ENCODE results near the gene SAV1.
"Not testable (repeated sequence)": the region's sequence is repeated elsewhere in the genome, so short reads cannot be mapped to it uniquely, and the experiment has no call there.

Gene SAV1

DNA sequence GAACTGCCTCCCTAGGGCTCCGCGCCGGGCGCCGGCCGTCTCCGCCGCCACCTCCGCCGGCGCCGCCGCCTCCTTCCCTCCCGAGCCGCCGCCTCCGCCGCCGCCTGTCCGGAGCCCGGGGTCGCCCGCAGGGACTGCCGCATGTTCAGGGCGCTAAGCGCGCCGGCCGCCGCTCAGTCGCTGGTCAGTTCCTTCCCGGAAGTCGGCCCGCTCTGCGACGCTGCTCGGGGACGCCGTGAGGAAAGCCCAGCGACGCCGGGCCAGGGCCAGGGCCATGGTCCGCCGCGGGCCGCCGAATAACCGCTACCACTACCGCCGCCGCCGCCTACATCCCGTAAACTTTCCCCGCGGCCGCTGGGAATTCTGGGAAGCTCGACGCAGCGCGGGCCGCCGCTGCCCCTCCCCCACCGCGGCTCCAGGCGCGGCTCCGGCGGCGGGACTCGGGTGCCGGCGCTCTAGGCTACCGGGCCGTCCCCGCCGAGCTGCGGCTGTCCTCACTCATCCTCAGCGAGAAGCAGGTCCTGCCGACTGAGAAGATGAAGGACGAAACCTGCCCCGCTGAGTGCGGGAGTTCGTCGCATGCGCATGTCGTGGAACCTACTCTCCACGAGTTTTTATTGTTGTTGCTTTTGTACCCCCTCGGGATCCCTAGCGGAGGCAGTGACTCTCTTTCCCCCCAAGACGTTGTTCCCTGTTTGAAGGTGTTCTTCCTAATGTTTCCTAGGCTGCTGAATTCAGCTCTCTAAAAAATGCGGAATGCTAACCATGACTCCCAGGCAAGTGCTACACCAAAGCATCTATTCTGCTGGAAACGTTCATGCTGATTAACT is at the start of gene SAV1:
TSS of gene SAV1 (minus strand) at position 311 of the 830 bp plus-strand sequence. CDS start 339 bp downstream, outside the sequence.
- DNase-seq: peak; percentile 83

- no peak for DNase-seq
Measured at GRCh38 chr14:50717811-50718210, 49.7 kb upstream of the SAV1 start.

GRCh38 chr14:50714450-50715073 is 46.5 kb upstream of the SAV1 start:
- DNase-seq: no peak

GRCh38 chr14:50711043-50711442 is 42.9 kb upstream of the SAV1 start:
- DNase-seq: no peak

- no peak for DNase-seq
Measured at GRCh38 chr14:50705026-50705593, 37.0 kb upstream of the SAV1 start.

DNA sequence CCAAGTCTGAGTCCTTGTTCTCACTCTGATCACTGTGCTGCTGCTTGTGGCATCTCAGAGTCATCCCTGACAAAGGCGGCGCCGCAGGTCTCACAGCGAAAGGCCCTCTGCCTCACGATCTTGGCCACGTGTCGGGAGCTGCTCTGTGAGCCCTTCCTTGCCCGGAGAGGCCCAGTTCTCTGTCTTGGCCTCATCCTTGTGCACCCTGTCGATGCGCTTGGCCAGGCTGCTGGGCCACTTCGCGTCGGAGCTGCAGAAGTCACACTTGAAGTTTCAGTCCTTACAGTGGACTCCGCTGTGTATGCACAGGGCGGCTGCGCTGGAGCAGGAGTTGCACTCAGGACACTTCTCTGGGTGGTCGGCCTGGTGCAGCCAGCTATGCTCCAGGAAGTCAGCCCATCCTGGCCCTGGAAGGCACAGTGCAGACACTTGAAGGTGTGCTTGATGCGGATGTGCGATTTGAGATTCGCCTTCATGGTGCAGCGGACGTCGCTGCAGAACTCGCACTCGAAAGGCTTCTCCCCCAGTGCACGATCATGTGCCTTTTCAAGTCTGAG is 36.4 kb upstream of the SAV1 start:
- DNase-seq: no peak

DNA sequence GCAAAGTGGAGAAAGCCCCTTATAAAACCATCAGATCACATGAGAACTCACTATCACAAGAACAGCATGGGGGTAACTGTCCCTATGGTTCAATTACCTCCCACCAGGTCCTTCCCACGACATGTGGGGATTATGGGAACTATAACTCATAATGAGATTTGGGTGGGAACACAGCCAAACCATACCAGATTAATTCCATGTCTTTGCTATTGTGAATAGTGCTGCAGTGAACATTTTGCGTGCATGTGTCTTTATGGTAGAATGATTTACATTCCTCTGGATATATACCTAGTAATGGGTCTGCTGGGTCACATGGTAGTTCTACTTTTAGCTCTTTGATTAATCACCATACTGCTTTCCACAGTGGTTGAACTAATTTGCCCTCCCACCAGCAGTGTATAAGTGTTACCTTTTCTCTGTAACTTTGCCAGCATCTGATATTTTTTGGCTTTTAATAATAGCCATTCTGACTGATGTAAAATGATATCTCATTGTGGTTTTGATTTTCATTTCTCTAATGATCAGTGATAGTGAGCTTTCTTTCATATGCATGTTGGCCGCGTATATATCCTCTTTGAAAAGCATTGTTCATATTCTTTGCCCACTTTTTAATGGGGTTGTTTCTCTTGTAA is 29.7 kb upstream of the SAV1 start:
- DNase-seq: no peak

DNA sequence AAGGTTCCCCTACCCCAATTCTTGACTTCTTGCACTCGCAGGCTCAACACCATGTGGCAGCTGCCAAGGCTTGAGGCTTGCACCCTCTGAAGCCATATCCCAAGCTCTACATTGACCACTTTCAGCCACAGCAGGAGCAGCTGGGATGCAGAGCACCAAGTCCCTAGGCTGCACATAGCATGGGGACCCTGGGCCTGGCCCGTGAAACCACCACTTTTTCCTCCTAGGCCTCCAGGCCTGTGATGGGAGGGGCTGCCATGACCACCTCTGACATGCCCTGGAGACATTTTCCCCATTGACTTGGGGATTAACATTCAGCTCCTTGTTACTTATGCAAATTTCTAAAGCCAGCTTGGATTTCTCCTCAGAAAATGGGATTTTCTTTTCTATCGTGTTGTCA is 26.2 kb upstream of the SAV1 start:
- not testable (repeated sequence) for DNase-seq

- DNase-seq: no peak
Measured at GRCh38 chr14:50688875-50689274, 20.8 kb upstream of the SAV1 start.

DNA sequence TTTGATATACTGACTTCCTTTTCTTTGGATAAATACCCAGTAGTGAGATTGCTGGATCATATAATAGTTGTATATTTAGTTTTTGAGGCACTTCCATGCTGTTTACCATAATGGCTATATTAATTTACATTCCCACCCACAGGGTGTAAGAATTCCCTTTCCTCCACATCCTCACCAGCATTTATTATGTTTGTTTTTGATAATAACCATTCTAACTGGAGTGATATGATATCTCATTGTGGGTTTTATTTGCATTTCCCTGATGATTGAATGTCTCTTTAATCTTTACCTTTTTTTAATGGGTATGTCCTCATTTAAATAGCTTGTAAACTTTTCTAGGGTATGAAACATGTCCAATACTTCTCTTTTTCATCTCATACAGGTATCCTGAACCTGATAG is 11.6 kb upstream of the SAV1 start:
- no peak for DNase-seq

DNA sequence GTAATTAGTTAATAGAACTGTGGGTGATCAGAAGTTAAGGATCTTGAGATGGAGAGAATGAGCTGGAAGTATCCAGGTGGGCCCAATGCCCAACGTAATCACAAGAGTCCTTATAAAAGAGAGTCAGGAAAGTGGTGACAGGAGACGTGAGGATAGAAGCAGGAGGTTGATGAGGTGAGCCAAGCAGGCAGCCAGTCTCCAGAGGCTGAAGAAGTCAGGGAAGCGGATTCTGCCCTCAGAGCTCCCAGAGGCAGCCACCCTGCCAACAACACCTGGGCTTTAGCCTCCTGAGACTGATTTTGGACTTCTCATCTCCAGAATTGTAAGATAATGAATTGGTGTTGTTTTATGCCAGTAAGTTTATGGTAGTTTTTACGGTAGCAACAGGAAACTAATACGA is 10.1 kb upstream of the SAV1 start:
- no peak for DNase-seq

DNA sequence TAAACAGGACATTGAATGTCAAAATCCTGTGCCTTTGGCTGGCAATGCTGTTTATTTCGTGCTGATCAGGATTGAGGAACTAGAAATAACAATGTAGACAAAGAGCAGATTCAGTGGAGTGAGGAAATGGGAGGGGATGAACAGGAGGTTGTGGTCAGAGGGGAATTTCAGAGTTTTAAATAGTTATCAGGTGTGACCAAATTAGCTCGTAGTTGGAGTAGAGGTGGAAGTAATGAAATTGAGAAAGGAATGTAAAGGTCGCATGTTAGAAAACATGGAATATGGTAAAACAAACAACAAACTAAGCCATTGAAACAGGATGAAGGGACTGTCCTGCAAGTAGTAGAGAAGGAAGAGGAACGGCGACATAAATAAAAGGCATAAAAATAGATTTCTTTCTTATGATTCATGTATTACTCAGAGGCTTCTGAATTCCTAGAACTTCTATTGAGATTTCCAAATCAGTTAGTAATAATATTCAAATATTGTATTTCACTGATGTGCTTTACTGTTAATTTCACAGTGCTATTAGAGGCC is 9.5 kb upstream of the SAV1 start:
- no peak for DNase-seq

- DNase-seq: no peak
Measured at GRCh38 chr14:50676814-50677516, 8.9 kb upstream of the SAV1 start.

DNA sequence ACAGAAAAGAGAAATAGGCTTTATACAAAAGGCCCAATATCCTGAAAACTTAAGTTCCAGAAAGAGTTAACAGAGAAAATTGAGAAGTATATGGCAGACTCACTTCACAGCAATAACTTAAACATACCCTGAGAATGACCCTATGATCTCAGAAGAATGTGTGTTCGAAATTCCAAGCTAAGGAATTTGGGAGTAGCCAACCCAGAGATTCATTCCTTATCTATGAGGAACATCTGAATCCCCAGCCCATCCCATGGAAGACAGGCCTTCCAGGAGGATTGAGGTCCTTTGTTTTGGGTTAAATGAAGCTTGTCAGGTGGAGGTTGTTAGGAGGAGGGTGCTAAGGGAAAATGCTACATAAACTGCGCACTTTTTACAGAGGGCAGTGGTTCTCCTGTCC is 7.5 kb upstream of the SAV1 start:
- no peak for DNase-seq

DNA sequence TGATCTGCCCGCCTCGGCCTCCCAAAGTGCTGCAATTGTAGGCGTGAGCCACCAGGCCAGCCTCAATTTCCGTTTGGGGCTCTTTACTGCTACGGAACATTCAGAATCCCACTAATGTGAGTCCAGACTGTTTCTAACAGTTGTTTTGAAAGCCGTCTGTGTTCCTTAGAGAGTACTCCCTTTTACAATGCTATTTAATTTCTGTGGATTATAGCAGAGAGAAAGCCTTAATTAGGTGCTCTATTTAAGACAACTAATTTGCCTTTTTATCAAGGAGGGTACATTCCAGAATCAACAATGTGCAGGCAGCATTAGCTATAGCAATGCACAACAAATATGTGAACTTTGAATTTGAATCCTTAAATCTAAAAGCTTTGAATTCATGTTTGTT is 2.8 kb upstream of the SAV1 start:
- DNase-seq: no peak

DNA sequence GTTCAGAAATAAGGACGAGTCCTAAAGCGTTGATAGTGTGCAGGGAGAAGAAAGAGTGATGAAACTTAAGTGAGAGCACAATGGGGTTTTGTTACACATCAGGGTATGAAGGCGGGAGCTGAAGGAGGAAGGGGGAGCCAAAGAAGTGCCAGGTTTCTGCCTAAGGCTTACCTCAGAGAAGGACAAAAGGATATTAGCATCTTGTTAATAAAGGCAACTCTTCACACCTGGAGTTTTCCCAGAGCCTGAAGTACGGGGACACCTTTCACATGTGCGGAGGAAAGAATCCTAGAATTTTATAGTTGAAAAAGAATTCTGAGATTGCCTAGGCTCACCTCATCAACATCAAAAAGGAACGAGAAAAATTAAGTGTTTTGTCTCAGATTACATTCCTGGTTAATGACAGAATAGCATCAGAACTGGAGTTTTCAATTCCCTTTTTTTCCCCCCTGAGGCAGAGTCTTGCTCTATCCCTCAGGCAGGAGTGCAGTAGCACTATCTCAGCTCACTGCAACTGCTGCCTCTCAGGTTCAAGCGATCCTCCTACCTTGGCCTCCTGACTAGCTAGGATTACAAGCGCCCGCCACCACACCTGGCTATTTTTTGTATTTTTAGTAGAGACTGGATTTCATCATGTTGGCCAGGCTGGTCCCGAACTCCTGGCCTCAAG is 2.2 kb upstream of the SAV1 start:
- DNase-seq: no peak

GRCh38 chr14:50669441-50669986 is 1.4 kb upstream of the SAV1 start:
- DNase-seq: no peak

DNA sequence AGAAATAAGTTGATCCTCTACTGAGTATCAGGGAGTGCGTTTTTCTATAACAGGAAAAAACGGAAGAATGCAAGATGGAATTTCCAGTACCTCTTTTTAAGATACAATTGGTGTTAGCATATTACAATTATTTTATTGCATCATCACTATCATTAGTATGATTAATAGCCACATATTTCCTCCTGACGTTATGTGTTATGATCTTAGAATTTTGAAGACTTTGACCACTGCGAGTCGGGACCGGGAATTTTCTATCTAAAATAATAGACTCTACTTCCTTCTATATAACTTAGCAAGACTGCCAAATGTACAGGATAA is 679 bp upstream of the SAV1 start:
- no peak for DNase-seq

DNA sequence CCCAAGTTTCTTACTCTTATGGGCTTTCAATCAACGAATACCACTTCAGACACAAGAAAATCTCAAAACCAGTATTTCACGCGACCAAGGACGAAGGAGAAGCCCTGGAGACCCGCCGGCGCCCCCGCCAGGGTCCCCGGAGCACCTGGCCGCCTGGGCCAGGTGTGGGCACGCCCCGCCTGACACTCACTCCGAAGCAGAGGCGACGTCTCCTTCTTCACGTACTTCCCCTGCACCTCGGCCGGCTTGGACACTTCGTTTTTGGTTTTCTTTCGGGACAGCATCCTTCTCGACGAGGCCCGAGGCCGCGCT is 466 bp downstream of the SAV1 start:
- DNase-seq: no peak

DNA sequence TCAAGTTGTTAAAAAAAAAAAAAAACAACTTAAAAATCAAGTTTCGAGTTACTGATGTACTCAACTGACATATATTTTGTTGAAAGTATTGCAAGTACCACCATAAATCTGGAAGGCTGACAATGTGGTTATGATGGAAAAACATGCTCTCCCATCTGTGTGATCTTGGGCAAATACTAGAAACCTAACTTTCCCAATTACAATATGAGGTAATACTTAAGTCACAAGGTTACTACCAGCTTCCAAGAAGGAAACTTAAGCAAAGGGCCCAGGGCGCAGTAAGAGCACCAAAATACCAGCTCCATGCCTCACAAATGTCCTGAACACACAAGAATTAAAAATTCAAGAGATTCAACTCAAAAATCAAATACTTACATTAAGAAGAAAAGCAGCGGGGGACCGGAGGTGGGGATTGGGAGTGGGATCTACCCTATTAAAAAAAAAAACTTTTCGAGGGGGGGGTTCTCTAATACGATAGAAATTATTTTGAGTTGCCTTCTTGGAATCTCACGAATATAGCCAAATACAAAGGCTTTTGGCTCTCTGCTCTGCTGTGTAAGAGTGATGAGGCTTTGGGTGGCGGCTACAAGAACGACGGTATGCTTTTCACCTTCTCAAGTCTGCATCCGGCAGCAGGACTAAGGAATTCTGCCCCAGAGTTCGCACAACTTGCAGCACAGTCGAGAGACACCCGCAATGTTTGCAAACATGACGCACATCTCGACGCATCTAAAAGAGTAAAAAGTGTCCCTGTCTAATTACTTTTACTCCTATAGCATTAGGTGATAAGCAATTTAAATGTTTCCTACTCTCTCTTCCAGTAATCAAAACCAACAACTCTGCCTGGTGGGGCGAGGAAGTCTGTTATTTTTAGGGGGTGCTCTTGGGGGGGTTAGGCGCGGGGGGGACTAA is 1.1 kb downstream of the SAV1 start:
- DNase-seq: no peak

GRCh38 chr14:50665300-50665699 is 2.8 kb downstream of the SAV1 start:
- DNase-seq: not testable (repeated sequence)
